ENCODE data around the gene RNASE12. TPM values are rescaled to one million over a fixed set of nuclear protein-coding genes. Genes with fewer than 3 reads are reported as not detected.

RNASE12 gene
- total RNA-seq, 1 donor from 2014 or later = not detected

DNA sequence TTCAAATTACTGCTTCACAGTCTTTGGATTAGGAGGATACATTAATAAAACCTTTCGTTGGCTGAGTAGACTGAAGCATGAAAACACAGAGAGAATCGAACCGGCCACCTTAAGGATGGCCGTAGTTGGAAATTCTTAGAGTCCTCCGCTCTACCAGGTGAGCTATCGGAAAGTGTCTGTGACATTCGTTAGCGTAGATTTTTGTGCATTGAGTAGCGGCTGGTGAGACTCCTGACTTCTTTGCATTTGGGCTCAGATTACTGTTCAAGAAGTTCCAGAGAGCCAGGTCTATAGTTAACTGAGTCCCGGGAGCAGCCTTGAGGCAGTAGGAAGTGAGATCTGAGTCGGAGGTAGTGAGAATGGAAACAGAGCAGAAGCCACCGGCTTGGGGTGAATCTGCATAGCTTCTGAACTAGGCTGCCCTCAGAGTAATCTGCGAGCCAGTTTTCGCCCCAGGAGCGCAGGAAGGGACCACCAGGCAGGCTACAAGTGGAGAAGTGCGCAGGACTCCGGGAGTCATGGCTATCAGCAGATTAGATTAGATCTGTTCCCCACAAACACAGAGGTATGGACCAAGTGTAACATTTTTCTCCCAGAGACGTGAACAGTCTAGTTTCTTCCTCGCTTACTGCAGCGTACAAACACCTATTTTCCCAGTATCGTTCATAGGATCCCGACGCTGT is 39.3 kb upstream of the RNASE12 start:
- H3K4me3 ChIP-seq = peak overlapping the region; percentile 30 to 45
- peaks cover 43% of the 10 kb centered on the region for H3K4me1 ChIP-seq
- intact Hi-C loops (cut with DNase I) = loop anchor here (5.0 kb wide), 1 partner anchor 52 kb away; the partner anchor contains the start of gene RNASE4
- no peak for TF ChIP-seq POLR2A (IDR thresholded peaks at IDR 0.05)
- TF ChIP-seq POLR2AphosphoS5 (IDR thresholded peaks at IDR 0.05; ENCODE audit: insufficient read depth in 1 of 2, low read depth in 1 of 2) = no peak
- TF ChIP-seq CTCF (IDR thresholded peaks at IDR 0.05) = no peak
- H3K36me3 ChIP-seq = no peaks in the 10 kb centered on the region
- no peaks in the 10 kb centered on the region for H3K9me3 ChIP-seq
- H3K27me3 ChIP-seq = no peaks in the 10 kb centered on the region
- H3K27ac ChIP-seq = peak overlapping the region; percentile 25
- DNase-seq (ENCODE audit: extremely low spot score in 2 of 2) = no peak

DNA sequence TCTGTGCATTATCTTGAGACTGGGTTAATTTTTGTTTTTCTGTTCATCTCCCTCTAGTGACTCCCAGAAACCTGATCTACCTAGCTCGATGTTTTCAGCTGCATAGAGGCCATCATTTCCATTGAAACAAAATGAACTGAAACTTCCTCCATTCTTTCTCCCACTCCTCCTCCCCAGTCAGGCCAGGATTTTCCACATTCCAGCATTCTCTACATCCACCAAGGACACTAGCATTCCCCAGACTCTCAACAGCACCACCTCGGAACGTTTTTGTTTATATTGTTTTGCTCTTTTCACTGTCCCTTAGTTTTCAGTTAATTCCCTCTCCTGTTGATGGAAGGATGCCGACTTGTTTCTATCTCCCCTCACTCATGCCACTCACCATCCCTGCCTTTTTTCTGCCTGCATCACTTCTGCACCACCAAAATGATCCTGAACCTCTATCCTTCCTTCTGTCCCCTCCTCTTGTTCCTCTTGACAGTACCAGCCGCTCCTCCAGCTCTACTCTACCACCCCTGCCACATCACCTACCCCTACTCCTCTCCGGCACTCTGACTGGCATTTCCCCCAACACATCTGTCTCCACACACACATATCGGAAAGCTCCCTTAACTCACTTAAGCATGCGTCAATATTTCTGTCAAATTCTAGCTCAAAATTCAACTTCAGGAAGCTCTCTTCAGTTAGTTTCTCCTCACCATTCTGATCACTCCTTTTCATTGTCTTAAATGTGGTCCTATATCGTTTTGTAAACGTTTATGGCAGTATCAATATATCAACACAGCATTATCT is 37.1 kb upstream of the RNASE12 start:
- Histone ChIP-seq H3K9me3 (no peaks in the 10 kb centered on the region), H3K4me3 (no peak overlapping the region), H3K27ac (no peak overlapping the region), H3K27me3 (no peaks in the 10 kb centered on the region), H3K4me1 (peaks cover 46% of the 10 kb centered on the region), H3K36me3 (no peaks in the 10 kb centered on the region)
- TF ChIP-seq CTCF (IDR thresholded peaks at IDR 0.05) = no peak
- no peak for TF ChIP-seq POLR2A (IDR thresholded peaks at IDR 0.05)
- no peak for TF ChIP-seq POLR2AphosphoS5 (IDR thresholded peaks at IDR 0.05; ENCODE audit: insufficient read depth in 1 of 2, low read depth in 1 of 2)
- DNase-seq (ENCODE audit: extremely low spot score in 2 of 2) = no peak
- intact Hi-C loops (cut with DNase I) = no loop called here

- H3K36me3 ChIP-seq = no peaks in the 10 kb centered on the region
- intact Hi-C loops (cut with DNase I) = no loop called here
- DNase-seq (ENCODE audit: extremely low spot score in 2 of 2) = no peak
- H3K4me1 ChIP-seq = peaks cover 50% of the 10 kb centered on the region
- no peak for TF ChIP-seq POLR2A (IDR thresholded peaks at IDR 0.05)
- no peak for TF ChIP-seq POLR2AphosphoS5 (IDR thresholded peaks at IDR 0.05; ENCODE audit: insufficient read depth in 1 of 2, low read depth in 1 of 2)
- TF ChIP-seq CTCF (IDR thresholded peaks at IDR 0.05) = no peak
- H3K4me3 ChIP-seq = no peak overlapping the region
- no peaks in the 10 kb centered on the region for H3K9me3 ChIP-seq
- no peaks in the 10 kb centered on the region for H3K27me3 ChIP-seq
- H3K27ac ChIP-seq = no peak overlapping the region
Observed at GRCh38 chr14:20627346-20628027, 36.3 kb upstream of the RNASE12 start.

DNA sequence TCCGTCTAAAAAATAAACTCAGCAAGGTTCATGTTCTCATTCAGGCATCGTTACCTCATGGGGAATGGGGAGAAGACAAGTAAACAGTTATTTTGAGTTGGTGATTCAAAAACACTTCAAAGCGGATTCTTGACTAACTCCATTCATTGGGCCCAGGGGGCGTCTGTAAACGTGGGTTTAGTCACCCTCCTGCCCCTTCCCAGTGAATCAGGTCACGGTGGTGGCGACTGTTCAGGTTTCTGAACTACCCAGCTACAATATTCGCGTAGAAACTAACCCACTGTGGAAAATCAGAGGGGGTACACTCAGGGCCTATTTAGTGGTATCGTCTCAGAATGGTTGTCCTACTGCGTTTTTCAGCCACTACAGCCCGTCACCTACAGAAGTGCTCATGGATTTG is 35.1 kb upstream of the RNASE12 start:
- intact Hi-C loops (cut with DNase I) = no loop called here

More for the DNA sequence above, 35.1 kb upstream of the RNASE12 start:
- DNase-seq (ENCODE audit: extremely low spot score in 2 of 2) = no peak
- H3K27ac ChIP-seq = no peak overlapping the region
- H3K4me1 ChIP-seq = peaks cover 39% of the 10 kb centered on the region
- H3K4me3 ChIP-seq = peak overlapping the region; percentile 30 to 35
- TF ChIP-seq POLR2A (IDR thresholded peaks at IDR 0.05) = no peak
- no peak for TF ChIP-seq POLR2AphosphoS5 (IDR thresholded peaks at IDR 0.05; ENCODE audit: insufficient read depth in 1 of 2, low read depth in 1 of 2)
- no peak for TF ChIP-seq CTCF (IDR thresholded peaks at IDR 0.05)
- no peaks in the 10 kb centered on the region for H3K27me3 ChIP-seq
- H3K36me3 ChIP-seq = no peaks in the 10 kb centered on the region
- no peaks in the 10 kb centered on the region for H3K9me3 ChIP-seq

Data from vagina (tissue), 2 donors.